HepG2 (cell line): Measurements from ENCODE around the gene MCM3AP. TPM values are rescaled to one million over a fixed set of nuclear protein-coding genes. Genes with fewer than 3 reads are reported as not detected.

ENCODE experiments used
- ATF1 ChIP-seq: IDR thresholded peaks from 2 replicates; pipeline ENCODE4 v1.6.1; 2016; ENCODE audit warnings: mild to moderate bottlenecking, control low read depth
- ATF7 ChIP-seq, 2 experiments: fragments of 450-650 bp in 1 of 2; sonication (generic) in 1 of 2; formaldehyde crosslinking in 1 of 2; IDR thresholded peaks; 2 replicates each; pipeline versions ENCODE4 v1.4.0 to v1.6.1; 2016 to 2020; ENCODE audit warnings: antibody characterized with exemption in 1 of 2, mild to moderate bottlenecking in 1 of 2, missing genetic modification reagents in 1 of 2
- BRCA1 ChIP-seq: sonication (generic); formaldehyde crosslinking; IDR thresholded peaks from 2 replicates; pipeline ENCODE4 v1.4.0; 2020; ENCODE audit warnings: missing genetic modification reagents
- EP300 ChIP-seq, 3 experiments: sonication (generic) in 1 of 3; formaldehyde crosslinking in 1 of 3; IDR thresholded peaks; 2 replicates each; pipeline versions ENCODE4 v1.5.1 to v1.6.1; 2011 to 2020; ENCODE audit warnings: low read depth in 2 of 3, low read length in 2 of 3, borderline replicate concordance in 1 of 3, improper control_type of control experiment in 1 of 3, mild to moderate bottlenecking in 1 of 3, missing genetic modification reagents in 1 of 3, moderate library complexity in 1 of 3
- GTF3A ChIP-seq: sonication (generic); formaldehyde crosslinking; conservative IDR thresholded peaks from 2 replicates; pipeline ENCODE4 v1.4.0; 2020; ENCODE audit warnings: mild to moderate bottlenecking, missing genetic modification reagents
- HOXA9 ChIP-seq: sonication (generic); formaldehyde crosslinking; IDR thresholded peaks from 2 replicates; pipeline ENCODE4 v1.8.1; 2022; ENCODE audit warnings: missing genetic modification reagents, mild to moderate bottlenecking, moderate library complexity, borderline replicate concordance
- MAFK ChIP-seq, 2 experiments: IDR thresholded peaks in 1 of 2; conservative IDR thresholded peaks in 1 of 2; 2 replicates each; pipeline ENCODE4 v1.6.1; 2011; ENCODE audit warnings: improper control_type of control experiment in 2 of 2, low read length in 2 of 2
- PHF5A ChIP-seq: IDR thresholded peaks from one replicate; pipeline ENCODE4 v1.6.1; 2018; ENCODE audit warnings: low read depth, missing genetic modification reagents; ENCODE audit not compliant: unreplicated experiment
- RBFOX2 ChIP-seq: fragments of 200-400 bp; formaldehyde crosslinking; IDR thresholded peaks from 2 replicates; pipeline ENCODE4 v1.6.1; 2017; ENCODE audit warnings: low read depth, mild to moderate bottlenecking, low read length
- SMARCE1 ChIP-seq: fragments of 450-650 bp; IDR thresholded peaks from 2 replicates; pipeline ENCODE4 v1.6.1; 2017; ENCODE audit warnings: borderline replicate concordance
- SPEN ChIP-seq: sonication (generic); formaldehyde crosslinking; IDR thresholded peaks from 2 replicates; pipeline ENCODE4 v1.5.1; 2020; ENCODE audit warnings: low read depth, mild to moderate bottlenecking, missing genetic modification reagents
- SSRP1 ChIP-seq: IDR thresholded peaks from 2 replicates; pipeline ENCODE4 v1.6.1; 2016; ENCODE audit warnings: control low read depth
- STAT5B ChIP-seq: sonication (generic); formaldehyde crosslinking; IDR thresholded peaks from 2 replicates; pipeline ENCODE4 v1.4.0; 2020; ENCODE audit warnings: missing genetic modification reagents
- XBP1 ChIP-seq: sonication (generic); formaldehyde crosslinking; IDR thresholded peaks from 2 replicates; pipeline ENCODE4 v1.5.0; 2020; ENCODE audit warnings: missing genetic modification reagents
- ZIK1 ChIP-seq: sonication (generic); formaldehyde crosslinking; IDR thresholded peaks from 2 replicates; pipeline ENCODE4 v1.5.0; 2020; ENCODE audit warnings: mild to moderate bottlenecking, low read depth, missing genetic modification reagents, borderline replicate concordance
- ZNF274 ChIP-seq: sonication (generic); formaldehyde crosslinking; IDR thresholded peaks from 2 replicates; pipeline ENCODE4 v1.5.1; 2020; ENCODE audit warnings: mild to moderate bottlenecking, missing genetic modification reagents
- ZNF619 ChIP-seq: sonication (generic); formaldehyde crosslinking; IDR thresholded peaks from 2 replicates; pipeline ENCODE4 v1.4.0; 2020; ENCODE audit warnings: mild to moderate bottlenecking, missing genetic modification reagents
- ZNF652 ChIP-seq: IDR thresholded peaks from 2 replicates; pipeline ENCODE4 v1.6.1; 2016; ENCODE audit warnings: low read depth, borderline replicate concordance
- polyA plus RNA-seq, 8 experiments: library from polyadenylated mRNA; depleted of rRNA in 3 of 8; stranded (reverse) in 7 of 8; unstranded in 1 of 8; fragments of >200 nt; fragmentation: Illumina TruSeq in 4 of 8; extraction: Trizol in 4 of 8; gene quantifications; 2 replicates each; pipeline versions ENCODE4 v1.2.1 to v1.2.3, GENCODE V29; 2011 to 2016; ENCODE audit warnings: low read depth in 4 of 8, missing spikeins in 1 of 8, mixed read lengths in 1 of 8; ENCODE audit not compliant: insufficient read depth in 1 of 8
- total RNA-seq, 5 experiments: library from RNA; depleted of rRNA; stranded (reverse); fragments of >200 nt; fragmentation: Illumina TruSeq; extraction: Trizol; gene quantifications; 2 replicates each; pipeline ENCODE4 v1.2.3, GENCODE V29; 2016; ENCODE audit warnings: low read depth in 1 of 5
- TF ChIP-seq, protein P1 (sequence below): sonication (generic); formaldehyde crosslinking; IDR thresholded peaks from 2 replicates; pipeline ENCODE4 v1.8.0; 2022; ENCODE audit warnings: mild to moderate bottlenecking, missing genetic modification reagents, moderate library complexity
- TF ChIP-seq, protein P2 (sequence below): sonication (generic); formaldehyde crosslinking; IDR thresholded peaks from 2 replicates; pipeline ENCODE4 v1.4.0; 2020; ENCODE audit warnings: missing genetic modification reagents
- TF ChIP-seq, protein P3 (sequence below): sonication (generic); formaldehyde crosslinking; IDR thresholded peaks from 2 replicates; pipeline ENCODE4 v1.4.0; 2020; ENCODE audit warnings: mild to moderate bottlenecking, missing genetic modification reagents
- TF ChIP-seq, protein P4 (sequence below): sonication (generic); formaldehyde crosslinking; IDR thresholded peaks from 2 replicates; pipeline ENCODE4 v1.5.0; 2020; ENCODE audit warnings: missing genetic modification reagents
- TF ChIP-seq, protein P5 (sequence below): IDR thresholded peaks from 2 replicates; pipeline ENCODE4 v1.6.1; 2018; ENCODE audit warnings: missing genetic modification reagents, mild to moderate bottlenecking, missing compliant biosample characterization
- TF ChIP-seq, protein P6 (sequence below): sonication (generic); formaldehyde crosslinking; conservative IDR thresholded peaks from 2 replicates; pipeline ENCODE4 v1.4.0; 2020; ENCODE audit warnings: missing genetic modification reagents

MCM3AP gene
- total and polyA plus RNA-seq, 2 of the 13 experiments (the other 11 are each of a cell fraction or from before 2014, with no cell fraction given), result 27.0 to 54.7 TPM

DNA sequence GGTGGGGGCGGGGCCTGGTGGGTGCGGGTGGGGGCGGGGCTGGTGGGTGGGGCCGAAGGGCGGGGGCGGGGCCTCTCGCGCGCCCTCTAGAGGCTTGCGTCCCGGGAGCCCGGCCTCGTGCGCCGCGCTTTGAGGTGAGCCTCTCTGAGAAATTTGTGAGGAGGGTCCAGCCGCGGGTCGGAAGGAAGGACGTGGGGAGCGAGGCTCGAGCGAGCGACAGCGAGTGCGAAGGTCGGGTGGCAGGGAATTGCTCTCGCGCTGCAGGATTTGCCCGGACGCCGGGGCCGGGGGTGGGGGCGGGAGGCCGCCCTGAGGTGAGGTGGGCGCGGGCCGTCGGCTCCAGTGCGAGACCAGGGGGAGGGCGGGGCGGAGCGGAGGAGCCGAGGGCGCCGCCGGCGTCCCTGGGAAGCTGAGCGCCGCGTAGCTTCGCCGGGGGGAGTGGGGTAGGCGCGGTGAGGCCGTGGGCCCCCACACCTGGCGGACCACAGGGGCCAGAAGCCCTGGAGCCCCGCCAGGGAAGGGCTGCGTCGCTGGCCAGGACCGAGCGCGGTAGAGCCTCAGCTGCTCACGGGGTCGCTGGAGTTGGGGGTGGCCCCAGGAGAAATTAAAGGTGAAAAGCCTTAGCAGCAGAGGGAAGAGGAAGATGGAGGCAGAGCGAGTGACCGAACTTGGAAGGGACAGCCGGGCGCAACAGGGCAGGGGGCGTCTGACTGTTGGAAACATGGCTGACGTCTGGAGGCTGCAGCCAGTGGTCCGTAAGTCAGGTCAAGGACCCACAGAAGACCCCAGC, 56.1 kb downstream of the MCM3AP start (continued):
- TF ChIP-seq, protein P1, sequence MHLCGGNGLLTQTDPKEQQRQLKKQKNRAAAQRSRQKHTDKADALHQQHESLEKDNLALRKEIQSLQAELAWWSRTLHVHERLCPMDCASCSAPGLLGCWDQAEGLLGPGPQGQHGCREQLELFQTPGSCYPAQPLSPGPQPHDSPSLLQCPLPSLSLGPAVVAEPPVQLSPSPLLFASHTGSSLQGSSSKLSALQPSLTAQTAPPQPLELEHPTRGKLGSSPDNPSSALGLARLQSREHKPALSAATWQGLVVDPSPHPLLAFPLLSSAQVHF (CRISPR knock-in tag), result no peak; the same call in 1 of the 2 replicates
- TF ChIP-seq ATF1 (CRISPR knock-in tag) (no peak), MAFK (conservative IDR thresholded peaks at IDR 0.05 in 1 of 2, IDR thresholded peaks at IDR 0.05 in 1 of 2; ENCODE audit: low read length in 2 of 2) (no peak), SSRP1 (no peak), ZNF619 (CRISPR knock-in tag) (no peak), ATF7 (IDR thresholded peaks at IDR 0.05) (no peak), ATF7 (CRISPR knock-in tag; IDR thresholded peaks at IDR 0.05) (no peak), SPEN (CRISPR knock-in tag) (no peak), SMARCE1 (no peak), ZIK1 (CRISPR knock-in tag) (no peak), HOXA9 (no peak; the same call in 1 of the 2 replicates), PHF5A (CRISPR knock-in tag) (no peak), BRCA1 (CRISPR knock-in tag) (no peak), RBFOX2 (peak; percentile 58; the same call in 1 of the 2 replicates), XBP1 (CRISPR knock-in tag) (no peak), GTF3A (CRISPR knock-in tag) (no peak), ZNF652 (CRISPR knock-in tag) (no peak), STAT5B (no peak), EP300 (IDR thresholded peaks at IDR 0.05; ENCODE audit: low read depth in 2 of 2, low read length in 2 of 2) (no peak), EP300 (CRISPR knock-in tag; IDR thresholded peaks at IDR 0.05; ENCODE audit: borderline replicate concordance) (no peak), ZNF274 (CRISPR knock-in tag) (no peak)
- TF ChIP-seq, protein P2, sequence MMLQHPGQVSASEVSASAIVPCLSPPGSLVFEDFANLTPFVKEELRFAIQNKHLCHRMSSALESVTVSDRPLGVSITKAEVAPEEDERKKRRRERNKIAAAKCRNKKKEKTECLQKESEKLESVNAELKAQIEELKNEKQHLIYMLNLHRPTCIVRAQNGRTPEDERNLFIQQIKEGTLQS (CRISPR knock-in tag), result no peak
- TF ChIP-seq, protein P3, sequence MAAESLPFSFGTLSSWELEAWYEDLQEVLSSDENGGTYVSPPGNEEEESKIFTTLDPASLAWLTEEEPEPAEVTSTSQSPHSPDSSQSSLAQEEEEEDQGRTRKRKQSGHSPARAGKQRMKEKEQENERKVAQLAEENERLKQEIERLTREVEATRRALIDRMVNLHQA, result no peak
- TF ChIP-seq, protein P4, sequence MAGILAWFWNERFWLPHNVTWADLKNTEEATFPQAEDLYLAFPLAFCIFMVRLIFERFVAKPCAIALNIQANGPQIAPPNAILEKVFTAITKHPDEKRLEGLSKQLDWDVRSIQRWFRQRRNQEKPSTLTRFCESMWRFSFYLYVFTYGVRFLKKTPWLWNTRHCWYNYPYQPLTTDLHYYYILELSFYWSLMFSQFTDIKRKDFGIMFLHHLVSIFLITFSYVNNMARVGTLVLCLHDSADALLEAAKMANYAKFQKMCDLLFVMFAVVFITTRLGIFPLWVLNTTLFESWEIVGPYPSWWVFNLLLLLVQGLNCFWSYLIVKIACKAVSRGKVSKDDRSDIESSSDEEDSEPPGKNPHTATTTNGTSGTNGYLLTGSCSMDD, result no peak
- TF ChIP-seq, protein P5, sequence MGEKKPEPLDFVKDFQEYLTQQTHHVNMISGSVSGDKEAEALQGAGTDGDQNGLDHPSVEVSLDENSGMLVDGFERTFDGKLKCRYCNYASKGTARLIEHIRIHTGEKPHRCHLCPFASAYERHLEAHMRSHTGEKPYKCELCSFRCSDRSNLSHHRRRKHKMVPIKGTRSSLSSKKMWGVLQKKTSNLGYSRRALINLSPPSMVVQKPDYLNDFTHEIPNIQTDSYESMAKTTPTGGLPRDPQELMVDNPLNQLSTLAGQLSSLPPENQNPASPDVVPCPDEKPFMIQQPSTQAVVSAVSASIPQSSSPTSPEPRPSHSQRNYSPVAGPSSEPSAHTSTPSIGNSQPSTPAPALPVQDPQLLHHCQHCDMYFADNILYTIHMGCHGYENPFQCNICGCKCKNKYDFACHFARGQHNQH (CRISPR knock-in tag), result no peak
- TF ChIP-seq, protein P6, sequence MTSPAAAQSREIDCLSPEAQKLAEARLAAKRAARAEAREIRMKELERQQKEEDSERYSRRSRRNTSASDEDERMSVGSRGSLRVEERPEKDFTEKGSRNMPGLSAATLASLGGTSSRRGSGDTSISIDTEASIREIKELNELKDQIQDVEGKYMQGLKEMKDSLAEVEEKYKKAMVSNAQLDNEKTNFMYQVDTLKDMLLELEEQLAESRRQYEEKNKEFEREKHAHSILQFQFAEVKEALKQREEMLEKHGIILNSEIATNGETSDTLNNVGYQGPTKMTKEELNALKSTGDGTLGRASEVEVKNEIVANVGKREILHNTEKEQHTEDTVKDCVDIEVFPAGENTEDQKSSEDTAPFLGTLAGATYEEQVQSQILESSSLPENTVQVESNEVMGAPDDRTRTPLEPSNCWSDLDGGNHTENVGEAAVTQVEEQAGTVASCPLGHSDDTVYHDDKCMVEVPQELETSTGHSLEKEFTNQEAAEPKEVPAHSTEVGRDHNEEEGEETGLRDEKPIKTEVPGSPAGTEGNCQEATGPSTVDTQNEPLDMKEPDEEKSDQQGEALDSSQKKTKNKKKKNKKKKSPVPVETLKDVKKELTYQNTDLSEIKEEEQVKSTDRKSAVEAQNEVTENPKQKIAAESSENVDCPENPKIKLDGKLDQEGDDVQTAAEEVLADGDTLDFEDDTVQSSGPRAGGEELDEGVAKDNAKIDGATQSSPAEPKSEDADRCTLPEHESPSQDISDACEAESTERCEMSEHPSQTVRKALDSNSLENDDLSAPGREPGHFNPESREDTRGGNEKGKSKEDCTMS (CRISPR knock-in tag), result no peak
